ENCODE measurements around the gene ADRM1.

The ADRM1 gene

GRCh38 chr20:62345681-62346370, 43.0 kb downstream of the ADRM1 start:
- DNase-seq = no peak

GRCh38 chr20:62346398-62347150, 43.8 kb downstream of the ADRM1 start:
- no peak for DNase-seq

- DNase-seq = no peak
These were observed 44.3 kb downstream of the ADRM1 start for GRCh38 chr20:62347151-62347404.

GRCh38 chr20:62347445-62347844, 44.6 kb downstream of the ADRM1 start:
- DNase-seq = no peak

- DNase-seq = no peak
These were observed 45.8 kb downstream of the ADRM1 start for GRCh38 chr20:62348604-62349003.

- no peak for DNase-seq
These were observed 46.8 kb downstream of the ADRM1 start for GRCh38 chr20:62349556-62350097.

GRCh38 chr20:62350098-62350628, 47.4 kb downstream of the ADRM1 start:
- no peak for DNase-seq

- DNase-seq = no peak
These were observed 48.0 kb downstream of the ADRM1 start for GRCh38 chr20:62350629-62351422.

GRCh38 chr20:62351469-62352401, 48.9 kb downstream of the ADRM1 start:
- DNase-seq = no peak

- DNase-seq = no peak
These were observed 49.8 kb downstream of the ADRM1 start for GRCh38 chr20:62352402-62353288.

GRCh38 chr20:62353289-62354030, 50.7 kb downstream of the ADRM1 start:
- no peak for DNase-seq

- DNase-seq = no peak
These were observed 51.4 kb downstream of the ADRM1 start for GRCh38 chr20:62354031-62354808.

GRCh38 chr20:62354811-62355341, 52.1 kb downstream of the ADRM1 start:
- DNase-seq = no peak

GRCh38 chr20:62355516-62355877, 52.7 kb downstream of the ADRM1 start:
- no peak for DNase-seq

GRCh38 chr20:62355878-62356588, 53.2 kb downstream of the ADRM1 start:
- no peak for DNase-seq

GRCh38 chr20:62356589-62357186, 53.9 kb downstream of the ADRM1 start:
- no peak for DNase-seq

- DNase-seq = no peak
These were observed 54.4 kb downstream of the ADRM1 start for GRCh38 chr20:62357187-62357667.

- no peak for DNase-seq
These were observed 54.9 kb downstream of the ADRM1 start for GRCh38 chr20:62357681-62358080.
